WERI-Rb-1 (cell line): ENCODE results near the gene FAM47B.

ENCODE experiments used
- DNase-seq: peaks from one replicate; pipeline ENCODE4 v3.0.0-alpha.2; 2020
- H3K27ac ChIP-seq: fragments of 250-450 bp; sonication (Bioruptor Pico); 2 replicates; pipeline ENCODE4 v1.5.1; 2020; ENCODE audit warnings: mild to moderate bottlenecking, moderate library complexity
- H3K27me3 ChIP-seq: fragments of 250-450 bp; sonication (Bioruptor Pico); 2 replicates; pipeline ENCODE4 v1.5.1; 2021; ENCODE audit warnings: mild to moderate bottlenecking, low read depth, moderate library complexity; ENCODE audit not compliant: insufficient read depth, severe bottlenecking
- H3K36me3 ChIP-seq: fragments of 250-450 bp; sonication (Bioruptor Pico); 2 replicates; pipeline ENCODE4 v1.5.1; 2020; ENCODE audit warnings: mild to moderate bottlenecking, moderate library complexity
- H3K4me3 ChIP-seq: 2 replicates; pipeline ENCODE4 v1.5.1; 2011; ENCODE audit warnings: low read depth, mild to moderate bottlenecking, control low read depth, low read length
- H3K9me3 ChIP-seq: fragments of 250-450 bp; sonication (Bioruptor Pico); 2 replicates; pipeline ENCODE4 v1.5.1; 2021; ENCODE audit warnings: mild to moderate bottlenecking, moderate library complexity; ENCODE audit not compliant: severe bottlenecking
- TF ChIP-seq, protein P1 (sequence below): IDR thresholded peaks from 2 replicates; pipeline ENCODE4 v1.5.1; 2011; ENCODE audit warnings: low read depth, mild to moderate bottlenecking, control low read depth, inconsistent platforms, low read length

FAM47B gene

GRCh38 chrX:34915463-34916225 is 27.0 kb upstream of the FAM47B start:
- TF ChIP-seq, protein P1, sequence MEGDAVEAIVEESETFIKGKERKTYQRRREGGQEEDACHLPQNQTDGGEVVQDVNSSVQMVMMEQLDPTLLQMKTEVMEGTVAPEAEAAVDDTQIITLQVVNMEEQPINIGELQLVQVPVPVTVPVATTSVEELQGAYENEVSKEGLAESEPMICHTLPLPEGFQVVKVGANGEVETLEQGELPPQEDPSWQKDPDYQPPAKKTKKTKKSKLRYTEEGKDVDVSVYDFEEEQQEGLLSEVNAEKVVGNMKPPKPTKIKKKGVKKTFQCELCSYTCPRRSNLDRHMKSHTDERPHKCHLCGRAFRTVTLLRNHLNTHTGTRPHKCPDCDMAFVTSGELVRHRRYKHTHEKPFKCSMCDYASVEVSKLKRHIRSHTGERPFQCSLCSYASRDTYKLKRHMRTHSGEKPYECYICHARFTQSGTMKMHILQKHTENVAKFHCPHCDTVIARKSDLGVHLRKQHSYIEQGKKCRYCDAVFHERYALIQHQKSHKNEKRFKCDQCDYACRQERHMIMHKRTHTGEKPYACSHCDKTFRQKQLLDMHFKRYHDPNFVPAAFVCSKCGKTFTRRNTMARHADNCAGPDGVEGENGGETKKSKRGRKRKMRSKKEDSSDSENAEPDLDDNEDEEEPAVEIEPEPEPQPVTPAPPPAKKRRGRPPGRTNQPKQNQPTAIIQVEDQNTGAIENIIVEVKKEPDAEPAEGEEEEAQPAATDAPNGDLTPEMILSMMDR: no peak
- no peak overlapping the region for H3K27ac ChIP-seq
- DNase-seq: no peak
- H3K4me3 ChIP-seq: no peak overlapping the region
- no peaks in the 10 kb centered on the region for H3K36me3 ChIP-seq
- H3K27me3 ChIP-seq: no peaks in the 10 kb centered on the region
- no peaks in the 10 kb centered on the region for H3K9me3 ChIP-seq

DNA sequence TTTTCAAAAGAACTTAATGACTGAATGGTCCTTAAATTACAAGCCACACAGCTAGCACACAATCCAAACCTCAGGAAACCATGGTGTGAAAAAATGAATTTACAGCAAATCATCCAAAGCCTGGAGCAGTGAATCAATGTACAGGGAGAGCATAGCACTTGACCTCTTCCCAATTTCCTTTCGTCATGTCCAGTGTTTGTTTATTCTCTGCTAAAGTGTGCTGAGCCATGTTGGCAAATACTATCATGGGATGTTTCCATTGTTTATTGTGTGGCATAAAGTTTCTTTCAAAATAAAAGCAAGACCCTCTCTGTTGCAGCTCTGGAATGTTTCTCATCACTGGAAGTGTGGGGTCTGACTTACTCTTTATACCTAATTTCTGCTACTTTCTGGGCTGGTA is 25.4 kb upstream of the FAM47B start:
- DNase-seq: no peak
- Histone ChIP-seq H3K36me3 (no peaks in the 10 kb centered on the region), H3K27me3 (no peaks in the 10 kb centered on the region), H3K27ac (no peak overlapping the region), H3K9me3 (no peaks in the 10 kb centered on the region), H3K4me3 (no peak overlapping the region)
- TF ChIP-seq, protein P1: no peak

GRCh38 chrX:34918091-34918736 is 24.4 kb upstream of the FAM47B start:
- Histone ChIP-seq H3K9me3 (no peaks in the 10 kb centered on the region), H3K27me3 (no peaks in the 10 kb centered on the region), H3K36me3 (no peaks in the 10 kb centered on the region), H3K4me3 (no peak overlapping the region), H3K27ac (no peak overlapping the region)
- TF ChIP-seq, protein P1: no peak
- no peak for DNase-seq

DNA sequence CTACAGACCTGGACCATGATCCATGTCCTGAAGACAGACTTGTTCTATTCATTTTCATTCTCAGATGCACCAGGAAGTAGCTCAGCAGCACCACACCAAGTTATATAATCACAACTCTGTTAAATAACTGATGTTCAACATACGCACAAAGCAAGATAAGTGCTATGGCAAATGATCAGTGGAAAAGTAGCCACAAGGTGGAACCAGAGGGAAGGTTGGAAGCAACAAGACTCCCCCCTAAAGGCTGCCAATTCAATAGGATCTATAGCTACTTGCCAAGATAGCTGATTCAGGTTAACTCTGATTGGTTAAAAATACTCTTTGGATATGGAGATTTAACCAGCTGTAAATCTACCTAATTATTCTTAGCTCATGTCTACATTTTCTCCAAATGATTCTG is 23.7 kb upstream of the FAM47B start:
- peak; percentile 27 for DNase-seq

DNA sequence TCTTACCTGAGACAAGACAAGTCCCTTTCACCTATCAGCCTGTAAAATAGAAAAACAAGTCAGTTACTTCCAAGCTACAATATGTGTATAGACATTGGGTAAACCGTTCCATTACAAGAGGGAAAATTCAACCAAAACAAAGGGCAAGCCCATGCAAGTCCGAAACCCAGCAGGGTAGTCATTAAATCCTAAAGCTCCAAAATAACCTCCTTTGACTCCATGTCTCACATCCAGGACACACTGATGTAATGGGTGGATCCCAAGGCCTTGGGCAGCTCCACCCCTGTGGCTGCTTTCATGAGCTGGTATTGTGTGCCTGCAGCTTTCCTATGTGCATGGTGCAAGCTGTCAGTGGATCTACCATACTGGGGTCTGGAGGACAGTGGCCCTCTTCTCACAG is 14.7 kb upstream of the FAM47B start:
- Histone ChIP-seq H3K27me3 (peaks cover 6% of the 10 kb centered on the region), H3K27ac (no peak overlapping the region), H3K4me3 (no peak overlapping the region), H3K9me3 (no peaks in the 10 kb centered on the region), H3K36me3 (no peaks in the 10 kb centered on the region)
- TF ChIP-seq, protein P1: no peak
- DNase-seq: no peak

More for the DNA sequence above, 23.7 kb upstream of the FAM47B start:
- Histone ChIP-seq H3K27me3 (no peaks in the 10 kb centered on the region), H3K9me3 (no peaks in the 10 kb centered on the region), H3K36me3 (no peaks in the 10 kb centered on the region), H3K27ac (no peak overlapping the region), H3K4me3 (no peak overlapping the region)
- TF ChIP-seq, protein P1: peak; percentile 59
